Mesenteric fat pad (tissue), 1 donor: ENCODE measurements around the gene CCNL2. TPM values are rescaled to one million over a fixed set of nuclear protein-coding genes. Genes with fewer than 3 reads are reported as not detected.
"Not testable (repeated sequence)": the region's sequence is repeated elsewhere in the genome, so short reads cannot be mapped to it uniquely, and the experiment has no call there.

Source experiments
- DNase-seq: peaks from one replicate; pipeline ENCODE4 v3.0.0-alpha.2; 2020; ENCODE audit warnings: low spot score
- long read RNA-seq: library from polyadenylated mRNA; unstranded; transcript quantifications from one replicate; pipeline ENCODE4 v2.0.0, GENCODE V29; 2020
- total RNA-seq: library from RNA; stranded (reverse); fragmentation: NEBNext Ultra II Directional; extraction: Animal tissue kit (Norgen Biotek cat#: 25700); gene quantifications from one replicate; pipeline ENCODE4 v1.2.1, GENCODE V29; 2021
- donor health status: DM: yes; HTN: yes; CAD: no.

The CCNL2 gene
- total RNA-seq: 162 TPM
- long read RNA-seq, transcript CCNL2-204 (6 exons, 3,082 nt): major isoform, 158 of 297 reads
- long read RNA-seq, transcript CCNL2-202 (6 exons, 1,186 nt): minor isoform, 14 of 297 reads
- long read RNA-seq, transcript CCNL2-217 (7 exons, 745 nt): minor isoform, 5 of 297 reads
- long read RNA-seq, transcript CCNL2-201 (11 exons, 2,305 nt): minor isoform, 13 of 297 reads
- long read RNA-seq, partial matches to known transcripts: 39 of 297 reads
- long read RNA-seq, other reads (novel, unspliced or antisense): 66 of 297 reads

GRCh38 chr1:1399187-1399871 is at the start of gene CCNL2:
TSS of gene CCNL2 (minus strand) at chr1:1399335. CDS start at chr1:1399306, 29 bp downstream.
- peak; percentile 100 for DNase-seq

- not testable (repeated sequence) for DNase-seq
Observed at GRCh38 chr1:1446631-1447030, 47.5 kb upstream of the CCNL2 start.

GRCh38 chr1:1442069-1442770 is 43.1 kb upstream of the CCNL2 start:
- DNase-seq: no peak

- DNase-seq: no peak
Observed at GRCh38 chr1:1441002-1441888, 42.1 kb upstream of the CCNL2 start.

- DNase-seq: no peak
Observed at GRCh38 chr1:1440262-1441001, 41.3 kb upstream of the CCNL2 start.

- no peak for DNase-seq
Observed at GRCh38 chr1:1439546-1440261, 40.6 kb upstream of the CCNL2 start.

GRCh38 chr1:1438531-1439381 is 39.6 kb upstream of the CCNL2 start:
- no peak for DNase-seq

- DNase-seq: no peak
Observed at GRCh38 chr1:1437904-1438376, 38.8 kb upstream of the CCNL2 start.

GRCh38 chr1:1437033-1437903 is 38.1 kb upstream of the CCNL2 start:
- no peak for DNase-seq

- DNase-seq: no peak
Observed at GRCh38 chr1:1436630-1437032, 37.5 kb upstream of the CCNL2 start.

GRCh38 chr1:1435911-1436629 is 36.9 kb upstream of the CCNL2 start:
- DNase-seq: no peak

GRCh38 chr1:1435106-1435903 is 36.2 kb upstream of the CCNL2 start, which contains the start of gene VWA1:
TSS of gene VWA1 (plus strand) at chr1:1435690. CDS start at chr1:1435749, 59 bp downstream.
- peak; percentile 91 for DNase-seq

- DNase-seq: no peak
Observed at GRCh38 chr1:1434824-1435105, 35.6 kb upstream of the CCNL2 start.

GRCh38 chr1:1434131-1434823 is 35.1 kb upstream of the CCNL2 start:
- peak; percentile 90 for DNase-seq

- peak; percentile 90 for DNase-seq
Observed at GRCh38 chr1:1433804-1434130, 34.6 kb upstream of the CCNL2 start.
